K562 (cell line): ENCODE results near the gene STK24. TPM values are rescaled to one million over a fixed set of nuclear protein-coding genes. Genes with fewer than 3 reads are reported as not detected.
"Not testable (repeated sequence)": the region's sequence is repeated elsewhere in the genome, so short reads cannot be mapped to it uniquely, and the experiment has no call there.

Experiments used
- ATAC-seq: fragments of 200-7000 bp; cut with Tn5 transposase; 3 replicates; pipeline ENCODE4 v1.9.1; 2020; ENCODE audit warnings: moderate library complexity
- BruUV-seq: library from RNA; stranded (reverse); fragments of 400-500 nt; replicated peaks from 2 replicates; lab custom pipeline; 2021; lab: Mats Ljungman, UMichigan
- CTCF ChIA-PET: fragments of 300-600 bp; formaldehyde crosslinking; extraction: SDS; loops from one replicate; lab custom pipeline; 2021; ENCODE audit warnings: low intra/inter-chr PET ratio; lab: Yijun Ruan, JAX
- POLR2A ChIA-PET: fragments of 300-600, 350-650 bp; sonication (Branson Sonifier 250); formaldehyde crosslinking; extraction: SDS; loops from one replicate; lab custom pipeline; 2021; ENCODE audit warnings: antibody characterized with exemption, inconsistent platforms; lab: Yijun Ruan, JAX
- DNase-seq, 4 experiments: peaks; one replicate each; pipeline versions ENCODE4 v3.0.0 to v3.0.0-alpha.2; 2011 to 2018; ENCODE audit warnings: low spot score in 3 of 4, mixed read lengths in 3 of 4; ENCODE audit errors: extremely low read depth in 1 of 4
- FAIRE-seq: peaks from 2 replicates; lab custom pipeline; 2011; peaks lifted over from hg19 to GRCh38; lab: Jason Lieb, UNC
- H2AFZ ChIP-seq: 2 replicates; pipeline ENCODE4 v1.6.0; 2011; ENCODE audit warnings: low read depth, low read length, control low read depth, inconsistent platforms
- H3K27ac ChIP-seq: fragments of 200-600 bp; 3 replicates; pipeline ENCODE4 v1.8.0; 2011; ENCODE audit warnings: low read depth, mild to moderate bottlenecking, control low read depth, inconsistent platforms, low read length, moderate library complexity, mixed read lengths; ENCODE audit errors: extremely low read depth
- H3K27me3 ChIP-seq, 2 experiments: fragments of 300-600 bp in 1 of 2; 2 replicates in 1 of 2; 3 replicates in 1 of 2; pipeline versions ENCODE4 v1.6.0 to v1.8.0; 2011; ENCODE audit warnings: inconsistent platforms in 2 of 2, low read length in 2 of 2, mild to moderate bottlenecking in 1 of 2, mixed read lengths in 1 of 2, moderate library complexity in 1 of 2; ENCODE audit not compliant: control insufficient read depth in 2 of 2, insufficient read depth in 2 of 2
- H3K36me3 ChIP-seq: fragments of 300-600 bp; 3 replicates; pipeline ENCODE4 v1.8.0; 2011; ENCODE audit warnings: mild to moderate bottlenecking, low read length, inconsistent platforms; ENCODE audit not compliant: control insufficient read depth, insufficient read depth
- H3K4me1 ChIP-seq, 2 experiments: fragments of 200-600 bp in 1 of 2; replicated peaks in 1 of 2; 2 replicates in 1 of 2; 3 replicates in 1 of 2; pipeline versions ENCODE4 v1.5.1 to v1.8.0; 2011; ENCODE audit warnings: inconsistent platforms in 2 of 2, low read length in 2 of 2, mild to moderate bottlenecking in 1 of 2, mixed read lengths in 1 of 2, moderate library complexity in 1 of 2; ENCODE audit not compliant: control insufficient read depth in 2 of 2, insufficient read depth in 2 of 2
- H3K4me2 ChIP-seq: 2 replicates; pipeline ENCODE4 v1.6.1; 2011; ENCODE audit warnings: low read length, control low read depth, inconsistent platforms, mixed read lengths; ENCODE audit not compliant: insufficient read depth
- H3K4me3 ChIP-seq: fragments of 200-600 bp; sonication (generic), shearing (Covaris generic); 2 replicates; pipeline ENCODE4 v1.5.1; 2016; ENCODE audit warnings: control low read depth, inconsistent platforms
- H3K79me2 ChIP-seq: fragments of 200-600 bp; 3 replicates; pipeline ENCODE4 v1.8.0; 2011; ENCODE audit warnings: low read length, inconsistent platforms; ENCODE audit not compliant: control insufficient read depth, insufficient read depth
- H3K9ac ChIP-seq, 2 experiments: 2 replicates each; pipeline versions ENCODE4 v1.6.0 to v1.6.1; 2011; ENCODE audit warnings: low read depth in 2 of 2, low read length in 2 of 2, control low read depth in 1 of 2, inconsistent platforms in 1 of 2, mild to moderate bottlenecking in 1 of 2, mixed read lengths in 1 of 2; ENCODE audit not compliant: insufficient read depth in 1 of 2
- H3K9me1 ChIP-seq: one replicate; pipeline ENCODE4 v1.6.0; 2011; ENCODE audit warnings: inconsistent platforms, mild to moderate bottlenecking, low read length, moderate library complexity; ENCODE audit not compliant: control insufficient read depth, insufficient read depth
- H3K9me3 ChIP-seq: replicated peaks from 2 replicates; pipeline ENCODE4 v1.5.1; 2011; ENCODE audit warnings: low read depth, low read length, inconsistent platforms; ENCODE audit not compliant: control insufficient read depth, insufficient read depth
- H4K20me1 ChIP-seq: replicated peaks from 2 replicates; pipeline ENCODE4 v1.6.1; 2011; ENCODE audit warnings: low read length, inconsistent platforms, mixed read lengths; ENCODE audit not compliant: control insufficient read depth, insufficient read depth
- HMGXB4 ChIP-seq: sonication (generic); formaldehyde crosslinking; IDR thresholded peaks from 2 replicates; pipeline ENCODE4 v1.8.1; 2023; ENCODE audit warnings: mild to moderate bottlenecking, missing genetic modification reagents
- KLF1 ChIP-seq: fragments of 450-650 bp; IDR thresholded peaks from 2 replicates; pipeline ENCODE4 v1.6.1; 2016; ENCODE audit warnings: missing genetic modification characterization, missing compliant biosample characterization
- NFE2L1 ChIP-seq: fragments of 450-650 bp; IDR thresholded peaks from 2 replicates; pipeline ENCODE4 v1.6.1; 2016; ENCODE audit warnings: missing genetic modification characterization, low read depth, mild to moderate bottlenecking, missing compliant biosample characterization, moderate library complexity, borderline replicate concordance
- POLR3A ChIP-seq: IDR thresholded peaks from 2 replicates; pipeline ENCODE4 v1.6.1; 2011; ENCODE audit warnings: borderline replicate concordance, mild to moderate bottlenecking, moderate library complexity; ENCODE audit not compliant: insufficient read length, insufficient read depth; ENCODE audit errors: extremely low read depth
- RBM34 ChIP-seq: fragments of 200-400 bp; formaldehyde crosslinking; IDR thresholded peaks from 2 replicates; pipeline ENCODE4 v1.6.1; 2018; ENCODE audit warnings: low read length, borderline replicate concordance; ENCODE audit not compliant: insufficient read depth
- TARDBP ChIP-seq: fragments of 450-650 bp; IDR thresholded peaks from 2 replicates; pipeline ENCODE4 v1.6.1; 2016
- ZNF584 ChIP-seq: fragments of 200-800 bp; sonication (Bioruptor generic); IDR thresholded peaks from 2 replicates; pipeline ENCODE4 v1.6.1; 2016; ENCODE audit warnings: low read depth, mild to moderate bottlenecking, missing genetic modification characterization, missing compliant biosample characterization
- WGBS: fragments of 100-300 bp; shearing (Covaris generic); methylation state at CpG from one replicate; pipeline ENCODE4 v1.1.6; 2016; ENCODE audit warnings: low coverage, mixed read lengths; ENCODE audit not compliant: insufficient coverage; ENCODE audit errors: missing lambda C conversion rate; 5-methylcytosine and 5-hydroxymethylcytosine counted together
- in situ Hi-C: fragments of 300-500 bp; cut with MboI; formaldehyde crosslinking; loops from 4 replicates; pipeline ENCODE4 v1.15.0; 2018; ENCODE audit warnings: inconsistent platforms, mixed read lengths
- intact Hi-C: fragments of 100-400 bp; cut with micrococcal nuclease; formaldehyde crosslinking; loops from 2 replicates; pipeline ENCODE4 v1.14.2; 2022
- polyA plus RNA-seq, 8 experiments: library from polyadenylated mRNA; depleted of rRNA in 4 of 8; stranded (reverse) in 5 of 8; unstranded in 3 of 8; fragments of >200 nt; fragmentation: Nextera tagmentation in 2 of 8; fragmentation: Illumina TruSeq in 1 of 8; extraction: Ambion mirVana in 2 of 8; extraction: Trizol in 1 of 8; gene quantifications; 2 replicates each; pipeline versions ENCODE4 v1.2.1 to v1.2.3, GENCODE V29; 2011 to 2014; ENCODE audit warnings: inconsistent platforms in 1 of 8, missing spikeins in 1 of 8
- total RNA-seq, 7 experiments: library from RNA; depleted of rRNA in 6 of 7; stranded (reverse); fragments of >200 nt in 6 of 7; fragmentation: Illumina TruSeq in 2 of 7; extraction: Trizol in 2 of 7; gene quantifications; 2 replicates each; pipeline versions ENCODE4 v1.2.1 to v1.2.3, GENCODE V29; 2011 to 2021; ENCODE audit warnings: low replicate concordance in 1 of 7
- TF ChIP-seq, protein P1 (sequence below): fragments of 250-450 bp; sonication (Bioruptor Pico); IDR thresholded peaks from 2 replicates; pipeline ENCODE4 v1.8.0; 2021; ENCODE audit warnings: borderline replicate concordance, mild to moderate bottlenecking, moderate library complexity; ENCODE audit not compliant: poor library complexity, severe bottlenecking

Gene STK24
- total and polyA plus RNA-seq, 9 of the 15 experiments (the other 6 are each of a cell fraction or from before 2014, with no cell fraction given): 3.8 to 78.4 (median 28.2) TPM

- FAIRE-seq, ATAC-seq, H3K4me3 ChIP-seq, H3K4me2 ChIP-seq, H3K9me3 ChIP-seq, in situ Hi-C loops, CTCF ChIA-PET, H3K36me3 ChIP-seq, DNase-seq, H3K27ac ChIP-seq, H3K9ac ChIP-seq, H2AFZ ChIP-seq, H3K27me3 ChIP-seq, BruUV-seq: not testable (repeated sequence)
- WGBS: 80% methylated on average over 13 of the region's 17 CpGs
- intact Hi-C loops: loop anchor here (5.0 kb wide), 2 partner anchors 62 to 92 kb away; no protein-coding TSS in a partner anchor
- Histone ChIP-seq H3K79me2 (peaks cover 99% of the 10 kb centered on the region), H3K4me1 (peaks cover 32 to 36% of the 10 kb centered on the region in 2 experiments), H4K20me1 (peaks cover 50% of the 10 kb centered on the region), H3K9me1 (peaks cover 11% of the 10 kb centered on the region)
- POLR2A ChIA-PET: interaction anchor here (1.0 kb wide), 1 partner anchor 13 kb away, joined by 4 read pairs; no protein-coding TSS in a partner anchor
These were observed 7.2 kb downstream of the STK24 start for GRCh38 chr13:98569494-98570367.

- H3K4me1 ChIP-seq: peaks cover 30 to 32% of the 10 kb centered on the region in 2 experiments
- TF ChIP-seq HMGXB4 (CRISPR knock-in tag) (no peak), TARDBP (no peak), KLF1 (no peak), ZNF584 (CRISPR knock-in tag) (no peak), RBM34 (no peak), NFE2L1 (tag) (no peak), POLR3A (no peak)
- TF ChIP-seq, protein P1, sequence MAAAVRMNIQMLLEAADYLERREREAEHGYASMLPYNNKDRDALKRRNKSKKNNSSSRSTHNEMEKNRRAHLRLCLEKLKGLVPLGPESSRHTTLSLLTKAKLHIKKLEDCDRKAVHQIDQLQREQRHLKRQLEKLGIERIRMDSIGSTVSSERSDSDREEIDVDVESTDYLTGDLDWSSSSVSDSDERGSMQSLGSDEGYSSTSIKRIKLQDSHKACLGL: no peak
These were observed 8.0 kb downstream of the STK24 start for GRCh38 chr13:98568918-98569317.

More at GRCh38 chr13:98568918-98569317, 8.0 kb downstream of the STK24 start:
- Histone ChIP-seq H3K9ac (no peak overlapping the region), H3K36me3 (0 out of 3 replicates have a peak, but pooled peaks cover 3% of the 10 kb centered on the region), H3K9me1 (peaks cover 11% of the 10 kb centered on the region), H3K27me3 (no peaks in the 10 kb centered on the region), H3K4me3 (no peak overlapping the region), H3K27ac (no peak overlapping the region), H3K79me2 (peaks cover 99% of the 10 kb centered on the region), H4K20me1 (peaks cover 47% of the 10 kb centered on the region), H3K9me3 (no peaks in the 10 kb centered on the region), H3K4me2 (no peak overlapping the region), H2AFZ (no peak overlapping the region)
- BruUV-seq: no TSS peak
- POLR2A ChIA-PET: interaction anchor here (1.4 kb wide), 1 partner anchor 11 kb away, joined by 3 read pairs; no protein-coding TSS in a partner anchor
- in situ Hi-C loops: no loop called here
- intact Hi-C loops: no loop called here
- DNase-seq (no peak), FAIRE-seq (no peak), ATAC-seq (no peak)
- WGBS: 94% methylated on average over 4 of the region's 4 CpGs
- CTCF ChIA-PET: no interaction called here
